ENCODE data around the gene ZNF224.

ZNF224 gene

DNA sequence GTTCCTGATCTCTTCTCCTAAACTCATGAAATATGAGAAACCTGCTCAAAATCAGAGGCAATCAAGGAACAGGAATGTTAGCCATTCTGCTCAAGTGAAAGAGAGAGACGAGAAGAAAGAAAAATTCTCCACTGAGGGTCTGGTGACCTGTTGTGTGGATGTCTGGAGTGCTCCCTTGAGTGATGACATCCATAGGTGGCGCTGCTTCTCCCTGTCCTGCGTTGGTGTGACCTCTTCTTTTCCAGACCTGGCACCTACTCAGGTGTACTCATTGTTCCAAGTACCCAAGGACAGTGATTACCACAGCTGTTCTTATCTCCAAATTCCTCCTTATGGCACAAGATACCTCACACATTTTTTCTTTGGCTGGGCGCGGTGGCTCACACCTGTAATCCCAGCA is 38.3 kb upstream of the ZNF224 start:
- no peak for TF ChIP-seq NFIC (IDR thresholded peaks at IDR 0.05)
- no peak for TF ChIP-seq FOXM1 (IDR thresholded peaks at IDR 0.05; ENCODE audit: borderline replicate concordance, low read depth)
- no peak for TF ChIP-seq TAF1 (IDR thresholded peaks at IDR 0.05; ENCODE audit: low read depth)
- TF ChIP-seq, protein P1, sequence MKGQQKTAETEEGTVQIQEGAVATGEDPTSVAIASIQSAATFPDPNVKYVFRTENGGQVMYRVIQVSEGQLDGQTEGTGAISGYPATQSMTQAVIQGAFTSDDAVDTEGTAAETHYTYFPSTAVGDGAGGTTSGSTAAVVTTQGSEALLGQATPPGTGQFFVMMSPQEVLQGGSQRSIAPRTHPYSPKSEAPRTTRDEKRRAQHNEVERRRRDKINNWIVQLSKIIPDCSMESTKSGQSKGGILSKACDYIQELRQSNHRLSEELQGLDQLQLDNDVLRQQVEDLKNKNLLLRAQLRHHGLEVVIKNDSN (IDR thresholded peaks at IDR 0.05), result no peak
- TF ChIP-seq YY1 (IDR thresholded peaks at IDR 0.05; ENCODE audit: low read depth), result no peak
- TF ChIP-seq ZBTB7A (IDR thresholded peaks at IDR 0.05; ENCODE audit: low read depth), result no peak

DNA sequence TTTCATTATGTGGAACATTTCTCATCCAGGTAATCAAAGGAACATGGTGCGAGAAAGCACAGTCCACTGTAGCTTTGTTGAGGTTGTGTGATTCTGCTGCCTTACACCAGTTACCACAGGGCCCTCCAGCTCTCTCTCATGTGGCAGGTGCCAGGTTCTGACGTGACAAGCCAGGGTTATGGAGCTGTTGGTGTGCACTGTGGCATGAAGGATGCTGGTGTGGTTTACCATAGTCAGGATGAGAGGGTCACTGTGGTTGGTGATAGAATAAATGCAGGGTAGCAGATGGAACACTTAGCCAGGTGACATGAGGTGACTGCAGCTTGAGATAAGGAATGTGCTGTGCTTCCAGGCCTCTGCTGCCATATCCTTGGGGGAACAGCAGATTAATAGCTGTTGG is 34.9 kb upstream of the ZNF224 start:
- TF ChIP-seq EP300 (IDR thresholded peaks at IDR 0.05; ENCODE audit: borderline replicate concordance) (no peak), EGR1 (IDR thresholded peaks at IDR 0.05) (no peak), ZBTB7A (IDR thresholded peaks at IDR 0.05; ENCODE audit: low read depth) (no peak), FOXM1 (IDR thresholded peaks at IDR 0.05; ENCODE audit: borderline replicate concordance, low read depth) (no peak), TCF12 (IDR thresholded peaks at IDR 0.05; ENCODE audit: low read depth) (no peak), TEAD4 (IDR thresholded peaks at IDR 0.05) (no peak)
- TF ChIP-seq, protein P1 (IDR thresholded peaks at IDR 0.05), result no peak
- TF ChIP-seq, protein P2, sequence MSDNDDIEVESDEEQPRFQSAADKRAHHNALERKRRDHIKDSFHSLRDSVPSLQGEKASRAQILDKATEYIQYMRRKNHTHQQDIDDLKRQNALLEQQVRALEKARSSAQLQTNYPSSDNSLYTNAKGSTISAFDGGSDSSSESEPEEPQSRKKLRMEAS (IDR thresholded peaks at IDR 0.05), result no peak

DNA sequence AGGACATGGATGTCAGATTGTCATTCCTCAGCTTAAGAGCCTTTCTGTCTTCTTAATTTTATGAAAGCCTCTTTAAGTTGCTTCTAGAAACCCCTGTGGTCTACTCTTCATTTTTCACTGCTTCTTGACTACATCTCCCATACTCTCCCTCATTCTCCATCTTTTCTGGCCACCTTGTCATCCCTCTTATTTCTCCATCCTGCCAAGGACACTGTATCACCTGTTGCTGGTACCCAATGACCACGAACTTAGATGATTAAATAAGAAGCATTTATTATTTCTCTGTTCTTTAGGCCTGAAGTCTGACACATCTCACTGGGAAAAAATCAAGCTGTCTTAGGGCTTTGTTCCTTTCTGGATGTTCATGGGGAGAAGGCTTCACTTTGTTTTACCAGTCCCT is 33.1 kb upstream of the ZNF224 start:
- no peak for TF ChIP-seq ZBTB7A (IDR thresholded peaks at IDR 0.05; ENCODE audit: low read depth)

DNA sequence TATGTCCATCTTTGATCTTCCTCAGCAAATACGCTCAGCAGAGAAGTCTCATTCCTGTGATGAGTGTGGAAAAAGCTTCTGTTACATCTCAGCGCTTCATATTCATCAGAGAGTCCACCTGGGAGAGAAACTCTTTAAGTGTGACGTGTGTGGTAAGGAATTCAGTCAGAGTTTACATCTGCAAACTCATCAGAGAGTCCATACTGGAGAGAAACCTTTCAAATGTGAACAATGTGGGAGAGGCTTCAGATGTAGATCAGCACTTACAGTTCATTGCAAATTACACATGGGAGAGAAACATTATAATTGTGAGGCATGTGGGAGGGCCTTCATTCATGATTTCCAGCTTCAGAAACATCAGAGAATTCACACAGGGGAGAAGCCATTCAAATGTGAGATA is 27.9 kb upstream of the ZNF224 start:
- TF ChIP-seq CREB1 (IDR thresholded peaks at IDR 0.05; ENCODE audit: low read depth) (no peak), TEAD4 (IDR thresholded peaks at IDR 0.05) (no peak), YY1 (IDR thresholded peaks at IDR 0.05; ENCODE audit: low read depth) (no peak), ZBTB7A (IDR thresholded peaks at IDR 0.05; ENCODE audit: low read depth) (no peak), TAF1 (IDR thresholded peaks at IDR 0.05; ENCODE audit: low read depth) (no peak), TCF12 (IDR thresholded peaks at IDR 0.05; ENCODE audit: low read depth) (no peak), NFIC (IDR thresholded peaks at IDR 0.05) (no peak), EGR1 (IDR thresholded peaks at IDR 0.05) (no peak), CEBPB (IDR thresholded peaks at IDR 0.05) (no peak), EP300 (IDR thresholded peaks at IDR 0.05; ENCODE audit: borderline replicate concordance) (no peak), RAD21 (IDR thresholded peaks at IDR 0.05; ENCODE audit: low read depth) (no peak), FOXM1 (IDR thresholded peaks at IDR 0.05; ENCODE audit: borderline replicate concordance, low read depth) (no peak)
- TF ChIP-seq, protein P1 (IDR thresholded peaks at IDR 0.05), result no peak
- TF ChIP-seq, protein P3, sequence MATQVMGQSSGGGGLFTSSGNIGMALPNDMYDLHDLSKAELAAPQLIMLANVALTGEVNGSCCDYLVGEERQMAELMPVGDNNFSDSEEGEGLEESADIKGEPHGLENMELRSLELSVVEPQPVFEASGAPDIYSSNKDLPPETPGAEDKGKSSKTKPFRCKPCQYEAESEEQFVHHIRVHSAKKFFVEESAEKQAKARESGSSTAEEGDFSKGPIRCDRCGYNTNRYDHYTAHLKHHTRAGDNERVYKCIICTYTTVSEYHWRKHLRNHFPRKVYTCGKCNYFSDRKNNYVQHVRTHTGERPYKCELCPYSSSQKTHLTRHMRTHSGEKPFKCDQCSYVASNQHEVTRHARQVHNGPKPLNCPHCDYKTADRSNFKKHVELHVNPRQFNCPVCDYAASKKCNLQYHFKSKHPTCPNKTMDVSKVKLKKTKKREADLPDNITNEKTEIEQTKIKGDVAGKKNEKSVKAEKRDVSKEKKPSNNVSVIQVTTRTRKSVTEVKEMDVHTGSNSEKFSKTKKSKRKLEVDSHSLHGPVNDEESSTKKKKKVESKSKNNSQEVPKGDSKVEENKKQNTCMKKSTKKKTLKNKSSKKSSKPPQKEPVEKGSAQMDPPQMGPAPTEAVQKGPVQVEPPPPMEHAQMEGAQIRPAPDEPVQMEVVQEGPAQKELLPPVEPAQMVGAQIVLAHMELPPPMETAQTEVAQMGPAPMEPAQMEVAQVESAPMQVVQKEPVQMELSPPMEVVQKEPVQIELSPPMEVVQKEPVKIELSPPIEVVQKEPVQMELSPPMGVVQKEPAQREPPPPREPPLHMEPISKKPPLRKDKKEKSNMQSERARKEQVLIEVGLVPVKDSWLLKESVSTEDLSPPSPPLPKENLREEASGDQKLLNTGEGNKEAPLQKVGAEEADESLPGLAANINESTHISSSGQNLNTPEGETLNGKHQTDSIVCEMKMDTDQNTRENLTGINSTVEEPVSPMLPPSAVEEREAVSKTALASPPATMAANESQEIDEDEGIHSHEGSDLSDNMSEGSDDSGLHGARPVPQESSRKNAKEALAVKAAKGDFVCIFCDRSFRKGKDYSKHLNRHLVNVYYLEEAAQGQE (IDR thresholded peaks at IDR 0.05; ENCODE audit: low read depth), result no peak
- TF ChIP-seq, protein P2 (IDR thresholded peaks at IDR 0.05), result no peak

DNA sequence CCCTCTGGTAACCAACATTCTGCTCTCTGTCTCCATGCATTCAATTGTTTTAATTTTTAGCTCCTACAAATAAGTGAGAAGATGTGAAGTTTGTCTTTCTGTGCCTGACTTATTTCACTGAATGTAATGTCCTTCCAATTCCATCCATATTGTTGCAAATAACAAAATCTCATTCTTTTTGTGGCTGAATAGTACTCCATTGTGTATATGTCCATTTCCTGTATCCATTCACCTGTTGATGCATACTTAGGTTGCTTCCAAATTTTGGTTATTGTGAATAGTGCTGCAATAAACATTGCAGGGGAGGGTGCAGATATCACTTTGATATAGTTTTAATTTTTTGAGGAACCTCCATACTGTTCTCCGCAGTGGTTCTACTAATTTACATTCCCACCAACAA is 24.7 kb upstream of the ZNF224 start:
- TF ChIP-seq, protein P3 (IDR thresholded peaks at IDR 0.05; ENCODE audit: low read depth), result no peak
- no peak for TF ChIP-seq CREB1 (IDR thresholded peaks at IDR 0.05; ENCODE audit: low read depth)
- no peak for TF ChIP-seq RAD21 (IDR thresholded peaks at IDR 0.05; ENCODE audit: low read depth)
- no peak for TF ChIP-seq TCF12 (IDR thresholded peaks at IDR 0.05; ENCODE audit: low read depth)
- TF ChIP-seq EP300 (IDR thresholded peaks at IDR 0.05; ENCODE audit: borderline replicate concordance), result no peak
- TF ChIP-seq FOXM1 (IDR thresholded peaks at IDR 0.05; ENCODE audit: borderline replicate concordance, low read depth), result no peak
- TF ChIP-seq, protein P2 (IDR thresholded peaks at IDR 0.05), result no peak
- TF ChIP-seq TEAD4 (IDR thresholded peaks at IDR 0.05), result no peak
- TF ChIP-seq YY1 (IDR thresholded peaks at IDR 0.05; ENCODE audit: low read depth), result no peak
- no peak for TF ChIP-seq ZBTB7A (IDR thresholded peaks at IDR 0.05; ENCODE audit: low read depth)
- no peak for TF ChIP-seq EGR1 (IDR thresholded peaks at IDR 0.05)
- no peak for TF ChIP-seq TAF1 (IDR thresholded peaks at IDR 0.05; ENCODE audit: low read depth)
- TF ChIP-seq NFIC (IDR thresholded peaks at IDR 0.05), result no peak

Data from Ishikawa (cell line).